SK-N-SH (cell line): Measurements from ENCODE around the gene LTF. TPM values are rescaled to one million over a fixed set of nuclear protein-coding genes. Genes with fewer than 3 reads are reported as not detected.

Experiments used
- CTCF ChIA-PET: fragments of 300-600, 350-600 bp; formaldehyde crosslinking; extraction: SDS; loops from one replicate; lab custom pipeline; 2021; lab: Yijun Ruan, JAX
- POLR2A ChIA-PET: fragments of 350-600 bp; sonication (Branson Sonifier 250); formaldehyde crosslinking; extraction: SDS; loops from one replicate; lab custom pipeline; 2020; ENCODE audit warnings: antibody characterized with exemption, inconsistent platforms; lab: Yijun Ruan, JAX
- DNase-seq: peaks from one replicate; pipeline ENCODE4 v3.0.0; 2012
- H2AFZ ChIP-seq: fragments of 200-600 bp; sonication (generic); 2 replicates; pipeline ENCODE4 v1.8.1; 2016; ENCODE audit warnings: antibody characterized with exemption, mild to moderate bottlenecking, low read depth
- H3F3A ChIP-seq: fragments of 200-600 bp; sonication (generic); replicated peaks from 2 replicates; pipeline ENCODE3; 2016; ENCODE audit warnings: antibody characterized with exemption, mild to moderate bottlenecking; ENCODE audit not compliant: insufficient read depth
- H3K27ac ChIP-seq, 2 experiments: fragments of 200-500 bp in 1 of 2; fragments of 200-600 bp in 1 of 2; sonication (Bioruptor generic) in 1 of 2; sonication (generic), shearing (Covaris generic) in 1 of 2; 2 replicates each; pipeline versions ENCODE4 v1.5.1 to v1.6.1; 2014 to 2016; ENCODE audit warnings: low read depth in 2 of 2, inconsistent platforms in 1 of 2, low read length in 1 of 2, mild to moderate bottlenecking in 1 of 2, mixed read lengths in 1 of 2
- H3K27me3 ChIP-seq: fragments of 200-600 bp; sonication (generic), shearing (Covaris generic); 2 replicates; pipeline ENCODE4 v1.6.1; 2016; ENCODE audit warnings: mixed run types; ENCODE audit not compliant: insufficient read depth
- H3K36me3 ChIP-seq, 2 experiments: fragments of 200-500 bp in 1 of 2; fragments of 200-600 bp in 1 of 2; sonication (Bioruptor generic) in 1 of 2; sonication (generic) in 1 of 2; replicated peaks in 1 of 2; 2 replicates each; pipeline versions ENCODE3 to v1.5.1; 2014 to 2016; ENCODE audit warnings: low read length in 1 of 2, mild to moderate bottlenecking in 1 of 2; ENCODE audit not compliant: insufficient read depth in 2 of 2, control insufficient read depth in 1 of 2
- H3K4me1 ChIP-seq, 2 experiments: fragments of 200-500 bp in 1 of 2; fragments of 200-600 bp in 1 of 2; sonication (Bioruptor generic) in 1 of 2; sonication (generic), shearing (Covaris generic) in 1 of 2; 2 replicates each; pipeline versions ENCODE4 v1.5.1 to v1.6.1; 2014 to 2016; ENCODE audit warnings: low read depth in 1 of 2, low read length in 1 of 2, mixed run types in 1 of 2; ENCODE audit not compliant: insufficient read depth in 2 of 2, control insufficient read depth in 1 of 2
- H3K4me2 ChIP-seq: fragments of 200-600 bp; sonication (generic), shearing (Covaris generic); 2 replicates; pipeline ENCODE4 v1.6.1; 2017; ENCODE audit warnings: mixed run types
- H3K4me3 ChIP-seq, 2 experiments: fragments of 200-500 bp in 1 of 2; fragments of 200-600 bp in 1 of 2; sonication (Bioruptor generic) in 1 of 2; sonication (generic), shearing (Covaris generic) in 1 of 2; 2 replicates each; pipeline versions ENCODE4 v1.5.1 to v1.8.1; 2014 to 2016; ENCODE audit warnings: low read depth in 2 of 2, inconsistent platforms in 1 of 2, low read length in 1 of 2, mild to moderate bottlenecking in 1 of 2, mixed read lengths in 1 of 2, moderate library complexity in 1 of 2
- H3K79me2 ChIP-seq: fragments of 200-600 bp; sonication (generic); 2 replicates; pipeline ENCODE4 v1.8.1; 2017; ENCODE audit warnings: mild to moderate bottlenecking; ENCODE audit not compliant: insufficient read depth
- H3K9ac ChIP-seq: fragments of 200-600 bp; sonication (generic); 2 replicates; pipeline ENCODE4 v1.6.1; 2017; ENCODE audit warnings: mixed run types
- H3K9me2 ChIP-seq: fragments of 200-600 bp; sonication (generic); 2 replicates; pipeline ENCODE4 v1.6.1; 2017; ENCODE audit warnings: mixed run types
- H3K9me3 ChIP-seq: fragments of 200-600 bp; sonication (generic); 2 replicates; pipeline ENCODE4 v1.6.1; 2017; ENCODE audit warnings: mixed run types, mild to moderate bottlenecking, moderate library complexity
- H4K20me1 ChIP-seq: fragments of 200-600 bp; sonication (generic); 2 replicates; pipeline ENCODE4 v1.6.1; 2017; ENCODE audit warnings: mild to moderate bottlenecking, mixed run types; ENCODE audit not compliant: insufficient read depth
- ELF1 ChIP-seq: IDR thresholded peaks from 2 replicates; pipeline ENCODE4 v1.4.0; 2012
- EP300 ChIP-seq, 2 experiments: IDR thresholded peaks; 2 replicates each; pipeline versions ENCODE4 v1.4.0 to v1.6.1; 2012; ENCODE audit warnings: borderline replicate concordance in 1 of 2, low read depth in 1 of 2, low read length in 1 of 2
- EZH2phosphoT487 ChIP-seq: fragments of 200-600 bp; sonication (generic); IDR thresholded peaks from 2 replicates; pipeline ENCODE4 v1.6.1; 2017; ENCODE audit warnings: low read depth, mixed run types, mild to moderate bottlenecking, antibody characterized with exemption, moderate library complexity, borderline replicate concordance
- FOXM1 ChIP-seq: IDR thresholded peaks from 2 replicates; pipeline ENCODE4 v1.4.0; 2012; ENCODE audit warnings: low read depth, mild to moderate bottlenecking
- GABPA ChIP-seq: IDR thresholded peaks from 2 replicates; pipeline ENCODE4 v1.4.0; 2012; ENCODE audit warnings: low read depth, mild to moderate bottlenecking
- GATA2 ChIP-seq: sonication (generic); formaldehyde crosslinking; IDR thresholded peaks from 2 replicates; pipeline ENCODE4 v1.5.0; 2020; ENCODE audit warnings: mild to moderate bottlenecking, missing genetic modification reagents
- JUND ChIP-seq: IDR thresholded peaks from 2 replicates; pipeline ENCODE4 v1.4.0; 2012
- NRF1 ChIP-seq: IDR thresholded peaks from 2 replicates; pipeline ENCODE4 v1.6.1; 2012; ENCODE audit warnings: low read depth, mild to moderate bottlenecking, low read length
- PBX3 ChIP-seq: IDR thresholded peaks from 2 replicates; pipeline ENCODE4; 2012
- RCOR1 ChIP-seq: fragments of 150-350 bp; IDR thresholded peaks from 2 replicates; pipeline ENCODE4 v1.6.1; 2017; ENCODE audit warnings: antibody characterized with exemption, low read length
- SIN3A ChIP-seq: IDR thresholded peaks from 2 replicates; pipeline ENCODE4 v1.6.1; 2012; ENCODE audit warnings: low read depth, mild to moderate bottlenecking, low read length, moderate library complexity, borderline replicate concordance
- SMC3 ChIP-seq: IDR thresholded peaks from 2 replicates; pipeline ENCODE4 v1.6.1; 2012; ENCODE audit warnings: low read depth, low read length, improper control_type of control experiment
- TCF12 ChIP-seq: IDR thresholded peaks from 2 replicates; pipeline ENCODE4 v1.4.0; 2012
- YY1 ChIP-seq: IDR thresholded peaks from 2 replicates; pipeline ENCODE4 v1.4.0; 2012; ENCODE audit warnings: low read depth, mild to moderate bottlenecking
- WGBS: methylation state at CpG from one replicate; pipeline ENCODE4 v1.1.6; 2017; ENCODE audit warnings: low lambda C conversion rate; 5-methylcytosine and 5-hydroxymethylcytosine counted together
- polyA plus RNA-seq, 3 experiments: library from polyadenylated mRNA; depleted of rRNA; stranded (reverse); fragments of >200 nt; gene quantifications; 2 replicates each; pipeline ENCODE4 v1.2.3, GENCODE V29; 2012
- TF ChIP-seq, protein P1 (sequence below): IDR thresholded peaks from 2 replicates; pipeline ENCODE4 v1.4.0; 2012; ENCODE audit warnings: low read depth, borderline replicate concordance
- TF ChIP-seq, protein P2 (sequence below): fragments of 200-600 bp; sonication (generic); IDR thresholded peaks from 2 replicates; pipeline ENCODE4 v1.6.1; 2017; ENCODE audit warnings: antibody characterized with exemption, mild to moderate bottlenecking, moderate library complexity
- TF ChIP-seq, protein P3 (sequence below): IDR thresholded peaks from 2 replicates; pipeline ENCODE4 v1.4.0; 2012; ENCODE audit warnings: low read depth

LTF gene
- polyA plus RNA-seq, 1 of the 3 experiments (the other 2 are of a cell fraction), result not detected

DNA sequence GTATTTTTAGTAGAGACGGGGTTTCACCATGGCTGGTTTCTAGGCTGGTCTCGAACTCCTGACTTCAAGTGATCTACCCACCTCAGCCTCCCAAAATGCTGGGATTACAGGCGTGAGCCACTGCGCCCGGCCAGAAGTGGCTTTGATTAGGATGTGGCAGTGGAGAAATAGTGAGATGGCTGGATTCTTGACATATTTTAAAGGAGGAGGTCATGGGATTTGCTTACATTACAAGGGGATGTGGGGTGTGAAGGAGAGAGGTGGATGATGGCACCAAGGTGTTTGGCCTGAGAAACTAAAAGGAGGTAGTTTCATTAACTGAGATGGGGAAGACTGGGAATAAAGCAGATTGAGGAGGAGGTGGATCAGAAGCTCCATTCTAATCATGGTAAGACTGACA is 15.0 kb upstream of the LTF start:
- H3K9me3 ChIP-seq, result no peaks in the 10 kb centered on the region; the same call in 1 of the 2 replicates
- ChIA-PET POLR2A (no interaction called here), CTCF (interaction anchor here (0.6 to 2.2 kb wide), 3 partner anchors 10 to 497 kb away, joined by 3 to 18 read pairs (median 11); partner anchors contain the start of gene CCDC12)
- H3K27ac ChIP-seq, result no peak overlapping the region
- H3K79me2 ChIP-seq, result no peaks in the 10 kb centered on the region
- no peak for DNase-seq
- no peaks in the 10 kb centered on the region for H3K9me2 ChIP-seq
- no peak overlapping the region for H3K4me2 ChIP-seq
- H4K20me1 ChIP-seq, result no peaks in the 10 kb centered on the region
- TF ChIP-seq GABPA (no peak), ELF1 (no peak), PBX3 (no peak), JUND (no peak), NRF1 (no peak), FOXM1 (no peak), TCF12 (no peak), SMC3 (no peak), EP300 (IDR thresholded peaks at IDR 0.05; ENCODE audit: borderline replicate concordance in 1 of 2, low read depth in 1 of 2, low read length in 1 of 2) (no peak), SIN3A (no peak), GATA2 (CRISPR knock-in tag) (no peak), EZH2phosphoT487 (no peak), YY1 (no peak), RCOR1 (no peak)
- TF ChIP-seq, protein P1, sequence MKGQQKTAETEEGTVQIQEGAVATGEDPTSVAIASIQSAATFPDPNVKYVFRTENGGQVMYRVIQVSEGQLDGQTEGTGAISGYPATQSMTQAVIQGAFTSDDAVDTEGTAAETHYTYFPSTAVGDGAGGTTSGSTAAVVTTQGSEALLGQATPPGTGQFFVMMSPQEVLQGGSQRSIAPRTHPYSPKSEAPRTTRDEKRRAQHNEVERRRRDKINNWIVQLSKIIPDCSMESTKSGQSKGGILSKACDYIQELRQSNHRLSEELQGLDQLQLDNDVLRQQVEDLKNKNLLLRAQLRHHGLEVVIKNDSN, result no peak
- TF ChIP-seq, protein P2, sequence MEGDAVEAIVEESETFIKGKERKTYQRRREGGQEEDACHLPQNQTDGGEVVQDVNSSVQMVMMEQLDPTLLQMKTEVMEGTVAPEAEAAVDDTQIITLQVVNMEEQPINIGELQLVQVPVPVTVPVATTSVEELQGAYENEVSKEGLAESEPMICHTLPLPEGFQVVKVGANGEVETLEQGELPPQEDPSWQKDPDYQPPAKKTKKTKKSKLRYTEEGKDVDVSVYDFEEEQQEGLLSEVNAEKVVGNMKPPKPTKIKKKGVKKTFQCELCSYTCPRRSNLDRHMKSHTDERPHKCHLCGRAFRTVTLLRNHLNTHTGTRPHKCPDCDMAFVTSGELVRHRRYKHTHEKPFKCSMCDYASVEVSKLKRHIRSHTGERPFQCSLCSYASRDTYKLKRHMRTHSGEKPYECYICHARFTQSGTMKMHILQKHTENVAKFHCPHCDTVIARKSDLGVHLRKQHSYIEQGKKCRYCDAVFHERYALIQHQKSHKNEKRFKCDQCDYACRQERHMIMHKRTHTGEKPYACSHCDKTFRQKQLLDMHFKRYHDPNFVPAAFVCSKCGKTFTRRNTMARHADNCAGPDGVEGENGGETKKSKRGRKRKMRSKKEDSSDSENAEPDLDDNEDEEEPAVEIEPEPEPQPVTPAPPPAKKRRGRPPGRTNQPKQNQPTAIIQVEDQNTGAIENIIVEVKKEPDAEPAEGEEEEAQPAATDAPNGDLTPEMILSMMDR, result no peak
- TF ChIP-seq, protein P3, sequence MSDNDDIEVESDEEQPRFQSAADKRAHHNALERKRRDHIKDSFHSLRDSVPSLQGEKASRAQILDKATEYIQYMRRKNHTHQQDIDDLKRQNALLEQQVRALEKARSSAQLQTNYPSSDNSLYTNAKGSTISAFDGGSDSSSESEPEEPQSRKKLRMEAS, result no peak
- no peak overlapping the region for H3K4me3 ChIP-seq
- H2AFZ ChIP-seq, result no peak overlapping the region
- peaks cover 7% of the 10 kb centered on the region; the same call in 1 of the 2 replicates for H3K27me3 ChIP-seq
- H3K4me1 ChIP-seq, result no peaks in the 10 kb centered on the region
- no peaks in the 10 kb centered on the region for H3K36me3 ChIP-seq
- no peak overlapping the region for H3K9ac ChIP-seq
- no peaks in the 10 kb centered on the region for H3F3A ChIP-seq
- WGBS, result 48% methylated on average over 5 of the region's 5 CpGs
